Ovary (tissue), 9 donors: ENCODE measurements around the gene PRM1. TPM values are rescaled to one million over a fixed set of nuclear protein-coding genes. Genes with fewer than 3 reads are reported as not detected.
A peak's percentile ranks its signal among the peaks of the same experiment; 100 is the strongest.

Source experiments
- DNase-seq, 5 donors: peaks; one replicate each; pipeline ENCODE4 v3.0.0-alpha.2; 2019 to 2020
- H3K27ac ChIP-seq, 2 donors: fragments of 200-600 bp; one replicate each; pipeline versions ENCODE4 v1.5.1 to v1.8.0; 2019 to 2022
- H3K27me3 ChIP-seq: fragments of 200-600 bp; one replicate; pipeline ENCODE4 v1.8.0; 2022
- H3K36me3 ChIP-seq: fragments of 200-600 bp; sonication (generic); one replicate; pipeline ENCODE4 v1.5.1; 2019
- H3K4me1 ChIP-seq: one replicate; pipeline ENCODE4 v1.8.1; 2013; ENCODE audit warnings: mild to moderate bottlenecking, moderate library complexity; ENCODE audit not compliant: insufficient read depth
- H3K4me3 ChIP-seq: fragments of 200-600 bp; sonication (generic); one replicate; pipeline ENCODE4 v1.5.1; 2017
- H3K9me3 ChIP-seq, 2 donors: fragments of 200-600 bp in 1 of 2; sonication (generic) in 1 of 2; one replicate each; pipeline versions ENCODE4 v1.5.1 to v1.8.1; 2013 to 2019; ENCODE audit warnings: mild to moderate bottlenecking in 1 of 2, moderate library complexity in 1 of 2
- CTCF ChIP-seq, 3 donors: fragments of 450-650 bp in 2 of 3; fragments of 200-600 bp in 1 of 3; IDR thresholded peaks; one replicate each; pipeline versions ENCODE4 v1.5.1 to v1.8.0; 2016 to 2022; ENCODE audit warnings: antibody characterized with exemption in 3 of 3, mild to moderate bottlenecking in 1 of 3
- EP300 ChIP-seq: sonication (generic); formaldehyde crosslinking; IDR thresholded peaks from one replicate; pipeline ENCODE4 v1.6.1; 2017; ENCODE audit warnings: antibody characterized with exemption
- POLR2A ChIP-seq: fragments of 450-650 bp; IDR thresholded peaks from one replicate; pipeline ENCODE4 v1.6.1; 2017; ENCODE audit warnings: antibody characterized with exemption, mild to moderate bottlenecking, moderate library complexity
- WGBS, 3 donors: extraction: QIAGEN DNeasy Blood & Tissue Kit in 1 of 3; methylation state at CpG; one replicate each; pipeline versions ENCODE4 v1.1.5 to v1.1.7; 2013 to 2017; 5-methylcytosine and 5-hydroxymethylcytosine counted together
- intact Hi-C, 4 donors: fragments of 100-400 bp; cut with DNase I; formaldehyde crosslinking; loops; one replicate each; pipeline versions ENCODE4 v1.11.0 to v1.15.1; 2022 to 2023
- polyA plus RNA-seq, 2 donors: library from polyadenylated mRNA; stranded (reverse); fragments of 200-250 nt in 1 of 2; fragments of 350-450 nt in 1 of 2; fragmentation: Illumina TruSeq in 1 of 2; extraction: RNeasy Lipid Tissue Mini Kit (QIAGEN cat#74804) in 1 of 2; gene quantifications; one replicate each; pipeline ENCODE4 v1.2.3, GENCODE V29; 2013 to 2014
- total RNA-seq, 7 donors: library from RNA; depleted of rRNA in 2 of 7; stranded (reverse); fragments of >200 nt in 2 of 7; fragmentation: NEBNext Ultra II Directional in 3 of 7; extraction: Animal tissue kit (Norgen Biotek cat#: 25700) in 3 of 7; gene quantifications; one replicate each; pipeline versions ENCODE4 v1.1.0 to v1.2.4, GENCODE V29; 2016 to 2023
- donor health status: DM: no; HTN: no; CAD: no; lungs with moderate emphysema.
- donor health status: DM: no; HTN: no; CAD: no.
- donor health status: Bipolar disorder and iron deficiency.
- donor health status: DM: yes; HTN: yes; CAD: no.
- donor health status: DM: no; HTN: no; CAD: no.
- donor health status: DM: yes; HTN: yes; CAD: no.

The PRM1 gene
- total and polyA plus RNA-seq, 9 donors, result not detected

GRCh38 chr16:11314309-11314894 is 33.3 kb upstream of the PRM1 start:
- Histone ChIP-seq H3K4me3 (no peak overlapping the region), H3K9me3 (no peaks in the 10 kb centered on the region), H3K27ac (no peak overlapping the region), H3K27me3 (no peaks in the 10 kb centered on the region), H3K36me3 (no peaks in the 10 kb centered on the region), H3K4me1 (peaks cover 22% of the 10 kb centered on the region)
- intact Hi-C loops, result loop anchor here in 1 of 4 donors (5.0 kb wide), 1 partner anchor 57 kb away; the partner anchor contains the start of gene SOCS1
- TF ChIP-seq EP300, result no peak
- TF ChIP-seq POLR2A, result no peak
- TF ChIP-seq CTCF (IDR thresholded peaks at IDR 0.05), result no peak
- WGBS, 3 donors, result 93 to 98% (median 93%) methylated on average over 8 of the region's 8 CpGs
- DNase-seq, result no peak

GRCh38 chr16:11313493-11314308 is 32.6 kb upstream of the PRM1 start:
- no peak overlapping the region for H3K27ac ChIP-seq

GRCh38 chr16:11312718-11313492 is 31.8 kb upstream of the PRM1 start:
- H3K4me1 ChIP-seq, result peaks cover 22% of the 10 kb centered on the region
- peak; percentile 61 to 66 (median 65) for DNase-seq
- H3K27ac ChIP-seq, result peak overlapping the region in 1 of 2 donors; percentile 46
- no peaks in the 10 kb centered on the region for H3K36me3 ChIP-seq
- no peak overlapping the region for H3K4me3 ChIP-seq
- no peaks in the 10 kb centered on the region for H3K9me3 ChIP-seq
- intact Hi-C loops, result loop anchor here in 1 of 4 donors (5.0 kb wide), 1 partner anchor 56 kb away; the partner anchor contains the start of gene SOCS1
- TF ChIP-seq CTCF (IDR thresholded peaks at IDR 0.05), result no peak
- no peak for TF ChIP-seq EP300
- WGBS, 3 donors, result 19 to 44% (median 23%) methylated on average over 8 of the region's 8 CpGs
- H3K27me3 ChIP-seq, result no peaks in the 10 kb centered on the region

More at GRCh38 chr16:11313493-11314308, 32.6 kb upstream of the PRM1 start:
- H3K4me3 ChIP-seq, result no peak overlapping the region
- intact Hi-C loops, result loop anchor here in 1 of 4 donors (5.0 kb wide), 1 partner anchor 56 kb away; the partner anchor contains the start of gene SOCS1
- peaks cover 22% of the 10 kb centered on the region for H3K4me1 ChIP-seq
- TF ChIP-seq EP300 (no peak), POLR2A (no peak), CTCF (IDR thresholded peaks at IDR 0.05) (no peak)
- no peak for DNase-seq
- WGBS, 3 donors, result 88% methylated on average over 9 of the region's 9 CpGs
- no peaks in the 10 kb centered on the region for H3K36me3 ChIP-seq
- H3K9me3 ChIP-seq, result no peaks in the 10 kb centered on the region
- H3K27me3 ChIP-seq, result no peaks in the 10 kb centered on the region

GRCh38 chr16:11310997-11311561 is 29.9 kb upstream of the PRM1 start:
- H3K27ac ChIP-seq, result peak overlapping the region in 1 of 2 donors; percentile 40
- no peaks in the 10 kb centered on the region for H3K27me3 ChIP-seq
- H3K9me3 ChIP-seq, result no peaks in the 10 kb centered on the region
- no peak for TF ChIP-seq EP300
- peaks cover 20% of the 10 kb centered on the region for H3K4me1 ChIP-seq
- no peaks in the 10 kb centered on the region for H3K36me3 ChIP-seq
- H3K4me3 ChIP-seq, result no peak overlapping the region
- no peak for DNase-seq
- WGBS, 3 donors, result 52 to 61% (median 55%) methylated on average over 10 of the region's 10 CpGs
- intact Hi-C loops, result loop anchor here in 1 of 4 donors (5.0 kb wide), 1 partner anchor 54 kb away; the partner anchor contains the start of gene SOCS1
